Activated T-cell treated with anti-CD3 and anti-CD28 coated beads, Interleukin-2, amount 50 U/mL, for 4 hours (primary cell): ENCODE data around the gene CUL1. TPM values are rescaled to one million over a fixed set of nuclear protein-coding genes. Genes with fewer than 3 reads are reported as not detected.

Experiments used
- ATAC-seq, 2 donors: fragments of 200-7000 bp; cut with Tn5 transposase; one replicate each; pipeline ENCODE4 v1.10.0; 2021
- DNase-seq: peaks from one replicate; pipeline ENCODE4 v3.0.0-alpha.2; 2020
- H3K27me3 Mint-ChIP-seq: one replicate; pipeline ENCODE4 v1.8.0; 2021; ENCODE audit warnings: low read depth, mixed read lengths
- H3K36me3 Mint-ChIP-seq: one replicate; pipeline ENCODE4 v1.8.0; 2022; ENCODE audit warnings: mixed read lengths; ENCODE audit not compliant: insufficient read depth
- H3K4me1 Mint-ChIP-seq: one replicate; pipeline ENCODE4 v1.8.0; 2021; ENCODE audit warnings: low read depth, mixed read lengths
- H3K4me3 Mint-ChIP-seq: one replicate; pipeline ENCODE4 v1.8.0; 2021; ENCODE audit warnings: mild to moderate bottlenecking, moderate library complexity, mixed read lengths
- H3K9me3 Mint-ChIP-seq: one replicate; pipeline ENCODE4 v1.8.0; 2021; ENCODE audit warnings: mixed read lengths
- total RNA-seq, 3 donors: library from RNA; stranded (reverse); gene quantifications; one replicate each; pipeline ENCODE4 v1.2.1, GENCODE V29; 2021

CUL1 gene
- total RNA-seq, 3 donors from 2014 or later, result 75.2 to 83.7 (median 75.4) TPM

- H3K36me3 Mint-ChIP-seq, result peaks cover 32% of the 10 kb centered on the region
- ATAC-seq (no peak), DNase-seq (no peak)
- H3K9me3 Mint-ChIP-seq, result no peaks in the 10 kb centered on the region
- H3K4me1 Mint-ChIP-seq, result peaks cover 94% of the 10 kb centered on the region
- H3K27me3 Mint-ChIP-seq, result no peaks in the 10 kb centered on the region
- H3K4me3 Mint-ChIP-seq, result no peak overlapping the region
Measured at GRCh38 chr7:148718431-148718830, 19.7 kb downstream of the CUL1 start.

DNA sequence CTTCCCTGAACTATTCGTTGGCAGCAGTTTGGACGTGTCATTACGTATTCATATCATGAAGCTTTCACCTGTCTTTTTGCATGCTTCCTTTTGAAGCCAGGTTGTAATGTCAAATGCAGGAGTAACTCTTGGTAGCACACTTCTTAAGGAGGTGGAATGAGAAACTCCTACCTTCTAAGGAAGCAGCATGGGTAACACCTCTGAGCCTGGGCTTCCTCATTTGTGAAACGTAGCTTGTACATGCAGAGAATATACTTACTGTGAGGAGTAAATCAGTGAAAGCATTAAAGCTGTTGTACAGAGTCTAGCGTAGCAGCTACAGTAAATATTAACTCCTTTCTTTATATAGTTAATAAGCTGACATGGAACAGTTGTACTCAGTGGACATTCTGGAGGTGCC is 21.1 kb downstream of the CUL1 start:
- H3K4me3 Mint-ChIP-seq, result no peak overlapping the region
- H3K9me3 Mint-ChIP-seq, result no peaks in the 10 kb centered on the region
- ATAC-seq (no peak), DNase-seq (no peak)
- H3K27me3 Mint-ChIP-seq, result no peaks in the 10 kb centered on the region
- peaks cover 96% of the 10 kb centered on the region for H3K4me1 Mint-ChIP-seq
- peaks cover 32% of the 10 kb centered on the region for H3K36me3 Mint-ChIP-seq

- Mint-ChIP-seq H3K27me3 (no peaks in the 10 kb centered on the region), H3K9me3 (no peaks in the 10 kb centered on the region), H3K4me1 (peaks cover 96% of the 10 kb centered on the region), H3K4me3 (peak overlapping the region; percentile 5), H3K36me3 (peaks cover 25% of the 10 kb centered on the region)
- ATAC-seq, result no peak
- no peak for DNase-seq
Measured at GRCh38 chr7:148720472-148720871, 21.8 kb downstream of the CUL1 start.

- no peak overlapping the region for H3K4me3 Mint-ChIP-seq
- ATAC-seq (no peak), DNase-seq (no peak)
- no peaks in the 10 kb centered on the region for H3K9me3 Mint-ChIP-seq
- H3K4me1 Mint-ChIP-seq, result peaks cover 97% of the 10 kb centered on the region
- peaks cover 20% of the 10 kb centered on the region for H3K36me3 Mint-ChIP-seq
- no peaks in the 10 kb centered on the region for H3K27me3 Mint-ChIP-seq
Measured at GRCh38 chr7:148721390-148721789, 22.7 kb downstream of the CUL1 start.

- DNase-seq, result no peak
- peak in 1 of 2 donors; percentile 16 for ATAC-seq
- Mint-ChIP-seq H3K9me3 (no peaks in the 10 kb centered on the region), H3K36me3 (peaks cover 18% of the 10 kb centered on the region), H3K4me1 (peaks cover 95% of the 10 kb centered on the region), H3K4me3 (peak overlapping the region; percentile 35), H3K27me3 (no peaks in the 10 kb centered on the region)
Measured at GRCh38 chr7:148722340-148723165, 23.9 kb downstream of the CUL1 start.

DNA sequence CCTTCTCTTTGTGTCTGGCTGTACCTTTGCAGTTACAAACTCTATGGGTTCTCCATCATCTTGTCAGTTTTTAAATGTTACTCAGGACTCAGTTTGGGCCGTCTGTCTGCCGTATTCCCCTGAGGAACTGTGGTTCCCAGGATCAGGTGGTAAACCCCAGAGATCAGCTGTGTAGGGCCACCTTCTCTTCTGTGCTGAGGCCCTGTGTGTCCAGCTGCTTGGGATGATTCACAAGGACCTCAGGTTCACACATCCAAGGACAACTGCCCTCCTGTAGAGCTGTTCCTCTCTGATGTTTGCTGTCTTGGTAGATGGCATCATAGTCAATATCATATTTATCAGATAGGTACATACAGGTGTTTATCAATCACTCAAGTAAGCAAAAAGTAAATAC is 24.5 kb downstream of the CUL1 start:
- H3K4me1 Mint-ChIP-seq, result peaks cover 95% of the 10 kb centered on the region
- no peaks in the 10 kb centered on the region for H3K27me3 Mint-ChIP-seq
- H3K36me3 Mint-ChIP-seq, result peaks cover 16% of the 10 kb centered on the region
- DNase-seq, result no peak
- H3K9me3 Mint-ChIP-seq, result no peaks in the 10 kb centered on the region
- no peak for ATAC-seq
- H3K4me3 Mint-ChIP-seq, result no peak overlapping the region

GRCh38 chr7:148723846-148724245 is 25.1 kb downstream of the CUL1 start:
- no peaks in the 10 kb centered on the region for H3K27me3 Mint-ChIP-seq
- H3K36me3 Mint-ChIP-seq, result peaks cover 13% of the 10 kb centered on the region
- no peak for DNase-seq
- H3K4me1 Mint-ChIP-seq, result peaks cover 92% of the 10 kb centered on the region
- ATAC-seq, result no peak
- no peaks in the 10 kb centered on the region for H3K9me3 Mint-ChIP-seq
- H3K4me3 Mint-ChIP-seq, result no peak overlapping the region

DNA sequence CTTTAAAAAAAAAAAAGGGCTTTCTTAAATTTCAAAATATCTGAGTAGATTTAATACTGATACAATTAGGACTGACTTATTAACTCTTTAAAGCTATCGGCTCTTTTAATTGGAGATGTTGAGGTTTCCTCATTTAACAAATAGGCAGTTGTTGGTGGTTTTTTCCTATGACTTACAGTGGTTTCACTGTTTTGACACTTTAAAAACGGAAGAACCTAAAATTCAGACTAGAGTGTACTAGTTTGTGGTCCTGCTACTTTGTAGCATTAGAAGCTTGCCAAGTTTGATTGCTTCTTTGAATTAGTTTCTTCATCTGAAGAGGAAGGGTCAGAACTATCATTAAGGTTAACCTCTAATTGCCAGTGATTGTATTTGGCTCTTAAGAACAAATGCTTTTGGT is 27.7 kb downstream of the CUL1 start:
- no peak for DNase-seq
- H3K36me3 Mint-ChIP-seq, result peaks cover 17% of the 10 kb centered on the region
- no peak overlapping the region for H3K4me3 Mint-ChIP-seq
- H3K9me3 Mint-ChIP-seq, result no peaks in the 10 kb centered on the region
- peak in 1 of 2 donors; percentile 17 for ATAC-seq
- peaks cover 70% of the 10 kb centered on the region for H3K4me1 Mint-ChIP-seq
- H3K27me3 Mint-ChIP-seq, result no peaks in the 10 kb centered on the region

GRCh38 chr7:148727501-148728278 is 29.0 kb downstream of the CUL1 start:
- ATAC-seq (peak; percentile 47 to 66), DNase-seq (no peak)
- Mint-ChIP-seq H3K9me3 (no peaks in the 10 kb centered on the region), H3K36me3 (peaks cover 17% of the 10 kb centered on the region), H3K27me3 (no peaks in the 10 kb centered on the region), H3K4me1 (peaks cover 63% of the 10 kb centered on the region), H3K4me3 (no peak overlapping the region)

- H3K4me1 Mint-ChIP-seq, result peaks cover 50% of the 10 kb centered on the region
- no peaks in the 10 kb centered on the region for H3K27me3 Mint-ChIP-seq
- no peak for ATAC-seq
- no peaks in the 10 kb centered on the region for H3K9me3 Mint-ChIP-seq
- H3K36me3 Mint-ChIP-seq, result peaks cover 26% of the 10 kb centered on the region
- no peak for DNase-seq
- H3K4me3 Mint-ChIP-seq, result no peak overlapping the region
Measured at GRCh38 chr7:148729984-148730733, 31.5 kb downstream of the CUL1 start.

DNA sequence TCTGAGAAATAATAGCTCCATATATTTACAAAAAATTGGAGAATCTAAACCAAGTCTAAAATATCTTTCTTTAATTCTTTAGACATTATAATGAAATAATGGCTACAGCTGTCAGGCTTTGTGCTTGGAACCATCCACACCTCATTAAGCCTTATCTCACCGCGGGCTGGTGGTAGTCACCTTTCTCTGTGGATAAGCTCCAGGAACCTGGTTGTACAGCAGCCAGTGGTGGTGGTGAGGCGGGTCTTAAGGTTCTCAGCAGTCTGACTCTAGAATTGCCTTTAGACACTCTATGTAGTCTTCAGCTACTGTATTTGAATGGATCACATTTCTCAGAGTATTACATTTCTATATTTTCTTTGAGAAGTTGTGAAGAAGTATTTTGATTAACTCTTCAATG is 34.2 kb downstream of the CUL1 start:
- Mint-ChIP-seq H3K27me3 (no peaks in the 10 kb centered on the region), H3K4me1 (peaks cover 29% of the 10 kb centered on the region), H3K4me3 (no peak overlapping the region), H3K36me3 (peaks cover 36% of the 10 kb centered on the region), H3K9me3 (no peaks in the 10 kb centered on the region)
- no peak for DNase-seq
- no peak for ATAC-seq

GRCh38 chr7:148733496-148733895 is 34.8 kb downstream of the CUL1 start:
- Mint-ChIP-seq H3K9me3 (no peaks in the 10 kb centered on the region), H3K4me1 (peaks cover 23% of the 10 kb centered on the region), H3K4me3 (no peak overlapping the region), H3K27me3 (no peaks in the 10 kb centered on the region), H3K36me3 (peaks cover 42% of the 10 kb centered on the region)
- ATAC-seq (no peak), DNase-seq (no peak)

GRCh38 chr7:148735141-148735540 is 36.4 kb downstream of the CUL1 start:
- H3K4me3 Mint-ChIP-seq, result no peak overlapping the region
- H3K27me3 Mint-ChIP-seq, result no peaks in the 10 kb centered on the region
- peaks cover 56% of the 10 kb centered on the region for H3K36me3 Mint-ChIP-seq
- no peak for DNase-seq
- peaks cover 25% of the 10 kb centered on the region for H3K4me1 Mint-ChIP-seq
- no peak for ATAC-seq
- no peaks in the 10 kb centered on the region for H3K9me3 Mint-ChIP-seq

GRCh38 chr7:148735967-148736366 is 37.3 kb downstream of the CUL1 start:
- Mint-ChIP-seq H3K4me3 (no peak overlapping the region), H3K9me3 (no peaks in the 10 kb centered on the region), H3K4me1 (peaks cover 25% of the 10 kb centered on the region), H3K27me3 (no peaks in the 10 kb centered on the region), H3K36me3 (peaks cover 59% of the 10 kb centered on the region)
- no peak for DNase-seq
- no peak for ATAC-seq
